Measurements from ENCODE around the gene TMEM79.
"Not testable (repeated sequence)": the region's sequence is repeated elsewhere in the genome, so short reads cannot be mapped to it uniquely, and the experiment has no call there.

The TMEM79 gene

GRCh38 chr1:156305215-156305614, 21.1 kb downstream of the TMEM79 start:
- no peak for DNase-seq (ENCODE audit: low read depth in 3 of 3)

- DNase-seq (ENCODE audit: low read depth in 3 of 3), result no peak
Measured at GRCh38 chr1:156308078-156308477, 24.0 kb downstream of the TMEM79 start.

- DNase-seq (ENCODE audit: low read depth in 3 of 3), result no peak
Measured at GRCh38 chr1:156310962-156311361, 26.8 kb downstream of the TMEM79 start.

GRCh38 chr1:156316909-156317308, 32.8 kb downstream of the TMEM79 start:
- DNase-seq (ENCODE audit: low read depth in 3 of 3), result no peak

- no peak for DNase-seq (ENCODE audit: low read depth in 3 of 3)
Measured at GRCh38 chr1:156319664-156320063, 35.5 kb downstream of the TMEM79 start.

- no peak for DNase-seq (ENCODE audit: low read depth in 3 of 3)
Measured at GRCh38 chr1:156320560-156320959, 36.4 kb downstream of the TMEM79 start.

- DNase-seq (ENCODE audit: low read depth in 3 of 3), result not testable (repeated sequence)
Measured at GRCh38 chr1:156323179-156323578, 39.1 kb downstream of the TMEM79 start.

GRCh38 chr1:156336242-156336641, 52.1 kb downstream of the TMEM79 start:
- DNase-seq (ENCODE audit: low read depth in 3 of 3), result no peak

- peak in 1 of 3 experiments; percentile 7 for DNase-seq (ENCODE audit: low read depth in 3 of 3)
Measured at GRCh38 chr1:156337052-156337887, 53.1 kb downstream of the TMEM79 start.

GRCh38 chr1:156337888-156338179, 53.7 kb downstream of the TMEM79 start:
- no peak for DNase-seq (ENCODE audit: low read depth in 3 of 3)

GRCh38 chr1:156338180-156338976, 54.3 kb downstream of the TMEM79 start, which contains the start of the genes CCT3 and TSACC:
TSS of gene CCT3 (minus strand) at chr1:156338292. CDS start at chr1:156338184, 108 bp downstream.
TSS of gene TSACC (plus strand) at chr1:156338526. CDS start at chr1:156339758, 1,232 bp downstream.
- DNase-seq (ENCODE audit: low read depth in 3 of 3), result peak; percentile 98 to 99 (median 98)
